ENCODE measurements around the gene NUP58. TPM values are rescaled to one million over a fixed set of nuclear protein-coding genes. Genes with fewer than 3 reads are reported as not detected.
"Not testable (repeated sequence)": the region's sequence is repeated elsewhere in the genome, so short reads cannot be mapped to it uniquely, and the experiment has no call there.

The NUP58 gene
- total and polyA plus RNA-seq, 7 donors: 11.2 to 40.0 (median 33.2) TPM

DNA sequence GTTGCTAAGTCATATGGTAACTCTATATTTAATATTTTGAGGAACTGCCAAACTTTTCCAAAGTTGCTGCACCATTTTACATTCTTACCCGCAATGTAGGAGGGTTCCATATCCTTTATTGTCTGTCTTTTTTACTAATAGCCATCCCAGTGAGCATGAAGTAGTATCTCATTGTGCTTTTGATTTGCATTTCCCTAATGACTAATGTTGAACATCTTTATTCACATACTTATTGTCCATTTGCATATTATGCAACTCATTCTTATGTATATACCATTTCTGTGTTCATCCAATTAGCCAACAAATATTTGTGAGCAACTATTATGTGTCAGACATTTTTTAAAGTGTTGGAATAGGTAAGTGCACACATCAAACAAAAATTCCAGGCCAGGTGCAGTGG, 50.0 kb downstream of the NUP58 start:
- 91 to 97% (median 96%) methylated on average over 1 of the region's 1 CpG for WGBS, 3 donors
- Histone ChIP-seq H3K4me3 (no peak overlapping the region), H3K4me1 (no peaks in the 10 kb centered on the region), H3K27me3 (ENCODE audit: insufficient read depth in 3 of 3, low read length in 2 of 3) (peaks cover 0 to 7% (median 2%) of the 10 kb centered on the region in 3 donors), H3K27ac (no peak overlapping the region), H3K9me3 (no peaks in the 10 kb centered on the region), H3K36me3 (ENCODE audit: insufficient read depth in 1 of 2, low read depth in 1 of 2) (no peaks in the 10 kb centered on the region)
- intact Hi-C loops (cut with DNase I): no loop called here
- DNase-seq: no peak
- no peak for ATAC-seq
- TF ChIP-seq CTCF (IDR thresholded peaks at IDR 0.05): no peak

DNA sequence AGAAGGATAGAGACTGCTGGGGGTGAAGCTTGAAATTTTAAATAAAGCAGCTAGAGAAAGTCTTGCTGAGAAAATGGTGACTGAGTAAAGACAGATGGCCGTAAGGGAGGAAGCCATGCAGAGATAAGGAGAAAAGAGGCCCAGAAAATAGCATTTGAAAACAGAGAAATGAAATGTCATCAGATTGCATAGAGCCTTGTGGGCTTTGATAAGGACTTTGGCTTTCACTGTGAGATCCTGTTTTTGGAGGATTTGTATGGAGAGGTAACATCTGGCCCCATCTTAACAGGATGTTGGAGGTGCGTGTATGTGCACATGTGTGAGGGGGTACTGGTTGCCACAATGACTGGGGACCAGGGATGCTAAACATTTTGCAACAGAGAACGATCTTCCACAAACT, 50.8 kb downstream of the NUP58 start:
- Histone ChIP-seq H3K4me1 (no peaks in the 10 kb centered on the region), H3K4me3 (no peak overlapping the region), H3K27ac (no peak overlapping the region), H3K27me3 (ENCODE audit: insufficient read depth in 3 of 3, low read length in 2 of 3) (peaks cover 0 to 7% (median 2%) of the 10 kb centered on the region in 3 donors), H3K36me3 (ENCODE audit: insufficient read depth in 1 of 2, low read depth in 1 of 2) (no peaks in the 10 kb centered on the region), H3K9me3 (no peaks in the 10 kb centered on the region)
- ATAC-seq: no peak
- intact Hi-C loops (cut with DNase I): no loop called here
- no peak for TF ChIP-seq CTCF (IDR thresholded peaks at IDR 0.05)
- no peak for DNase-seq
- WGBS, 3 donors: 67 to 75% (median 68%) methylated on average over 3 of the region's 3 CpGs

GRCh38 chr13:25352806-25353205, 51.4 kb downstream of the NUP58 start:
- intact Hi-C loops (cut with DNase I): no loop called here

GRCh38 chr13:25353344-25353743, 51.9 kb downstream of the NUP58 start:
- no peak for DNase-seq
- 83 to 89% (median 89%) methylated on average over 4 of the region's 4 CpGs for WGBS, 3 donors
- H3K9me3 ChIP-seq: no peaks in the 10 kb centered on the region
- H3K4me3 ChIP-seq: no peak overlapping the region
- no peaks in the 10 kb centered on the region for H3K36me3 ChIP-seq (ENCODE audit: insufficient read depth in 1 of 2, low read depth in 1 of 2)
- ATAC-seq: no peak
- peaks cover 0 to 7% (median 2%) of the 10 kb centered on the region in 3 donors for H3K27me3 ChIP-seq (ENCODE audit: insufficient read depth in 3 of 3, low read length in 2 of 3)
- H3K27ac ChIP-seq: no peak overlapping the region
- no peak for TF ChIP-seq CTCF (IDR thresholded peaks at IDR 0.05)
- H3K4me1 ChIP-seq: no peaks in the 10 kb centered on the region
- intact Hi-C loops (cut with DNase I): no loop called here

More at GRCh38 chr13:25352806-25353205, 51.4 kb downstream of the NUP58 start:
- no peak for DNase-seq
- ATAC-seq: no peak
- no peaks in the 10 kb centered on the region for H3K4me1 ChIP-seq
- H3K27ac ChIP-seq: no peak overlapping the region
- WGBS, 3 donors: 42 to 47% (median 44%) methylated on average over 4 of the region's 4 CpGs
- peaks cover 0 to 7% (median 2%) of the 10 kb centered on the region in 3 donors for H3K27me3 ChIP-seq (ENCODE audit: insufficient read depth in 3 of 3, low read length in 2 of 3)
- no peak overlapping the region for H3K4me3 ChIP-seq
- no peaks in the 10 kb centered on the region for H3K36me3 ChIP-seq (ENCODE audit: insufficient read depth in 1 of 2, low read depth in 1 of 2)
- TF ChIP-seq CTCF (IDR thresholded peaks at IDR 0.05): no peak
- H3K9me3 ChIP-seq: no peaks in the 10 kb centered on the region

GRCh38 chr13:25354377-25354776, 53.0 kb downstream of the NUP58 start:
- Histone ChIP-seq H3K27me3 (ENCODE audit: insufficient read depth in 3 of 3, low read length in 2 of 3) (peaks cover 0 to 7% (median 2%) of the 10 kb centered on the region in 3 donors), H3K9me3 (no peaks in the 10 kb centered on the region), H3K4me3 (no peak overlapping the region), H3K27ac (no peak overlapping the region), H3K36me3 (ENCODE audit: insufficient read depth in 1 of 2, low read depth in 1 of 2) (no peaks in the 10 kb centered on the region), H3K4me1 (no peaks in the 10 kb centered on the region)
- DNase-seq (no peak), ATAC-seq (no peak)
- TF ChIP-seq CTCF (IDR thresholded peaks at IDR 0.05): no peak
- 76 to 80% (median 78%) methylated on average over 6 of the region's 6 CpGs for whole genome bisulfite sequencing, 3 donors
- intact Hi-C loops (cut with DNase I): no loop called here

DNA sequence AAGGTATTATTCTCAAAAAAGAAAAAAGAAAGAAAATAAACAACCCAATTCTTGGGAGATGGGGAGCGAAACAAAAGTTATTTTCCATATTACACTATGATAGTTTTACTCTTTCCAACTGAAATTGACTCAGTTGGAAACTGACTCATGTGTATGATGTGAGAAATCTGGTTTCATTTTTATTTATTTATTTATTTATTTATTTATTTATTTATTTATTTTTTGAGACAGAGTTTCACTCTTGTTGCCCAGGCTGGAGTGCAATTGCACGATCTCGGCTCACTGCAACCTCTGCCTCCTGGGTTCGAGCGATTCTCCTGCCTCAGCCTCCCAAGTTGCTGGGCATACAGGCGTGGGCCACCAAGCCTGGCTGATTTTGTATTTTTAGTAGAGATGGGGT, 59.0 kb downstream of the NUP58 start:
- H3K36me3 ChIP-seq (ENCODE audit: insufficient read depth in 1 of 2, low read depth in 1 of 2); H3K27me3 ChIP-seq (ENCODE audit: insufficient read depth in 3 of 3, low read length in 2 of 3); H3K4me3 ChIP-seq; DNase-seq; H3K9me3 ChIP-seq; intact Hi-C loops (cut with DNase I); H3K4me1 ChIP-seq; H3K27ac ChIP-seq; ATAC-seq: not testable (repeated sequence)
- 92 to 96% (median 95%) methylated on average over 6 of the region's 6 CpGs for WGBS, 3 donors

Data from psoas muscle (tissue), 8 donors.